Body of pancreas (tissue), 4 donors: ENCODE data around the gene OR1K1.

Source experiments
- POLR2A ChIP-seq, 3 donors: fragments of 450-650 bp; IDR thresholded peaks; one replicate each; pipeline ENCODE4 v1.6.1; 2016; ENCODE audit warnings: antibody characterized with exemption in 3 of 3, mild to moderate bottlenecking in 2 of 3
- TF ChIP-seq, protein P1 (sequence below), 7 experiments: fragments of 450-650 bp in 4 of 7; fragments of 200-600 bp in 3 of 7; sonication (generic) in 3 of 7; IDR thresholded peaks; one replicate each; pipeline ENCODE4 v1.5.1; 2016 to 2019; ENCODE audit warnings: antibody characterized with exemption in 7 of 7

DNA sequence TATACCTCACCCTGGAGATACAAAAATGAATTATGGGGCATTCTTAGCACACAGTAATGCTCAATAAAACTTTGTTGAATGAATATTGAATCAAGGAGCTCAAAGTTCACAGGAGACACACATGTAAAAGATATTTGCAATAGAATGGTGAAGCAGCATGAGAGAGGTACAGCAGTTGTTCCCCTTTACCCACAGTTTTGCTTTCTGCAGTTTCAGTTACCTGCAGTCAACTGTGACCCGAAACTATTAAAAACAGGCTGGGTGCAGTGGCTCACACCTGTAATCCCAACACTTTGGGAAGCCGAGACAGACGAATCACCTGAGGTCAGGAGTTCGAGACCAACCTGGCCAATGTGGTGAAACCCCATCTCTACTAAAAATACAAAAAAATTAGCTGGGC, 13.6 kb upstream of the OR1K1 start:
- TF ChIP-seq, protein P1, sequence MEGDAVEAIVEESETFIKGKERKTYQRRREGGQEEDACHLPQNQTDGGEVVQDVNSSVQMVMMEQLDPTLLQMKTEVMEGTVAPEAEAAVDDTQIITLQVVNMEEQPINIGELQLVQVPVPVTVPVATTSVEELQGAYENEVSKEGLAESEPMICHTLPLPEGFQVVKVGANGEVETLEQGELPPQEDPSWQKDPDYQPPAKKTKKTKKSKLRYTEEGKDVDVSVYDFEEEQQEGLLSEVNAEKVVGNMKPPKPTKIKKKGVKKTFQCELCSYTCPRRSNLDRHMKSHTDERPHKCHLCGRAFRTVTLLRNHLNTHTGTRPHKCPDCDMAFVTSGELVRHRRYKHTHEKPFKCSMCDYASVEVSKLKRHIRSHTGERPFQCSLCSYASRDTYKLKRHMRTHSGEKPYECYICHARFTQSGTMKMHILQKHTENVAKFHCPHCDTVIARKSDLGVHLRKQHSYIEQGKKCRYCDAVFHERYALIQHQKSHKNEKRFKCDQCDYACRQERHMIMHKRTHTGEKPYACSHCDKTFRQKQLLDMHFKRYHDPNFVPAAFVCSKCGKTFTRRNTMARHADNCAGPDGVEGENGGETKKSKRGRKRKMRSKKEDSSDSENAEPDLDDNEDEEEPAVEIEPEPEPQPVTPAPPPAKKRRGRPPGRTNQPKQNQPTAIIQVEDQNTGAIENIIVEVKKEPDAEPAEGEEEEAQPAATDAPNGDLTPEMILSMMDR (IDR thresholded peaks at IDR 0.05): no peak
- no peak for TF ChIP-seq POLR2A (IDR thresholded peaks at IDR 0.05)
